IMR-90 (cell line): ENCODE measurements around the gene ELL.

Experiments
- BHLHE40 ChIP-seq: fragments of 150-350 bp; IDR thresholded peaks from 2 replicates; pipeline ENCODE4 v1.6.1; 2016; ENCODE audit warnings: mild to moderate bottlenecking, low read depth, low read length
- CEBPB ChIP-seq: IDR thresholded peaks from 2 replicates; pipeline ENCODE4 v1.6.1; 2012; ENCODE audit warnings: low read depth, low read length, improper control_type of control experiment
- CHD1 ChIP-seq: IDR thresholded peaks from 2 replicates; pipeline ENCODE4 v1.6.1; 2012; ENCODE audit warnings: low read depth, low read length, improper control_type of control experiment
- CTCF ChIP-seq: conservative IDR thresholded peaks from 2 replicates; pipeline ENCODE4 v1.5.1; 2012; ENCODE audit warnings: mild to moderate bottlenecking, low read depth, low read length, improper control_type of control experiment
- ELK1 ChIP-seq: fragments of 150-350 bp; IDR thresholded peaks from 2 replicates; pipeline ENCODE4 v1.6.1; 2016; ENCODE audit warnings: low read depth, mild to moderate bottlenecking, low read length, moderate library complexity, borderline replicate concordance
- FOS ChIP-seq: fragments of 150-350 bp; IDR thresholded peaks from 2 replicates; pipeline ENCODE4 v1.6.1; 2016; ENCODE audit warnings: low read depth, low read length
- MAFK ChIP-seq: IDR thresholded peaks from 2 replicates; pipeline ENCODE4 v1.6.1; 2012; ENCODE audit warnings: low read depth, low read length, improper control_type of control experiment
- MAZ ChIP-seq: IDR thresholded peaks from 2 replicates; pipeline ENCODE4 v1.6.1; 2012; ENCODE audit warnings: low read depth, mild to moderate bottlenecking, low read length, improper control_type of control experiment, moderate library complexity, borderline replicate concordance
- MXI1 ChIP-seq: IDR thresholded peaks from 2 replicates; pipeline ENCODE4 v1.6.1; 2012; ENCODE audit warnings: low read depth, mild to moderate bottlenecking, low read length, moderate library complexity, borderline replicate concordance
- POLR2A ChIP-seq: IDR thresholded peaks from 2 replicates; pipeline ENCODE4 v1.6.1; 2012; ENCODE audit warnings: mild to moderate bottlenecking, low read depth, low read length
- RAD21 ChIP-seq: IDR thresholded peaks from 2 replicates; pipeline ENCODE4 v1.6.1; 2012; ENCODE audit warnings: low read length, improper control_type of control experiment
- RCOR1 ChIP-seq: IDR thresholded peaks from 2 replicates; pipeline ENCODE4 v1.6.1; 2012; ENCODE audit warnings: mild to moderate bottlenecking, low read length, improper control_type of control experiment; ENCODE audit not compliant: insufficient replicate concordance
- SMC3 ChIP-seq: fragments of 150-350 bp; IDR thresholded peaks from 2 replicates; pipeline ENCODE4 v1.6.1; 2016; ENCODE audit warnings: low read depth, mild to moderate bottlenecking, antibody characterized with exemption, low read length, moderate library complexity
- USF2 ChIP-seq: fragments of 150-350 bp; IDR thresholded peaks from 2 replicates; pipeline ENCODE4 v1.6.1; 2017; ENCODE audit warnings: mild to moderate bottlenecking, antibody characterized with exemption, low read length, low read depth

GRCh38 chr19:18424890-18425514 is 96.9 kb downstream of the ELL start:
- TF ChIP-seq CTCF: no peak
- TF ChIP-seq RAD21: no peak
- TF ChIP-seq SMC3: no peak
- TF ChIP-seq MAFK: no peak
- no peak for TF ChIP-seq POLR2A
- no peak for TF ChIP-seq ELK1
- no peak for TF ChIP-seq RCOR1
- TF ChIP-seq CHD1: no peak
- TF ChIP-seq MAZ: no peak
- no peak for TF ChIP-seq USF2
- no peak for TF ChIP-seq FOS
- TF ChIP-seq CEBPB: no peak
- no peak for TF ChIP-seq BHLHE40
- no peak for TF ChIP-seq MXI1
